Astrocyte (in vitro differentiated cells and primary cell): ENCODE results near the gene FMO5. TPM values are rescaled to one million over a fixed set of nuclear protein-coding genes. Genes with fewer than 3 reads are reported as not detected.
A peak's percentile ranks its signal among the peaks of the same experiment; 100 is the strongest.
"Not testable (repeated sequence)": the region's sequence is repeated elsewhere in the genome, so short reads cannot be mapped to it uniquely, and the experiment has no call there.

Source experiments
- DNase-seq: peaks from one replicate; pipeline ENCODE4 v3.0.0-alpha.2; 2010; ENCODE audit warnings: low read depth
- FAIRE-seq: peaks from 2 replicates; lab custom pipeline; 2011; peaks lifted over from hg19 to GRCh38; lab: Jason Lieb, UNC
- H2AFZ ChIP-seq: 2 replicates; pipeline ENCODE4 v1.6.0; 2012; ENCODE audit warnings: low read depth, low read length, inconsistent platforms
- H3K27ac ChIP-seq: 2 replicates; pipeline ENCODE4 v1.5.1; 2011; ENCODE audit warnings: low read depth, low read length, inconsistent platforms
- H3K27me3 ChIP-seq: 2 replicates; pipeline ENCODE4 v1.6.0; 2011; ENCODE audit warnings: low read length, inconsistent platforms; ENCODE audit not compliant: insufficient read depth
- H3K36me3 ChIP-seq: 2 replicates; pipeline ENCODE4 v1.5.1; 2011; ENCODE audit warnings: low read length, inconsistent platforms; ENCODE audit not compliant: insufficient read depth
- H3K4me1 ChIP-seq: 2 replicates; pipeline ENCODE4 v1.5.1; 2011; ENCODE audit warnings: low read length, inconsistent platforms; ENCODE audit not compliant: insufficient read depth
- H3K4me2 ChIP-seq: 2 replicates; pipeline ENCODE4 v1.6.0; 2012; ENCODE audit warnings: low read length, inconsistent platforms
- H3K4me3 ChIP-seq: 2 replicates; pipeline ENCODE4 v1.5.1; 2011; ENCODE audit warnings: low read depth, mild to moderate bottlenecking, low read length, inconsistent platforms; ENCODE audit not compliant: insufficient read depth
- H3K79me2 ChIP-seq: 2 replicates; pipeline ENCODE4 v1.6.0; 2012; ENCODE audit warnings: mild to moderate bottlenecking, low read length, inconsistent platforms; ENCODE audit not compliant: insufficient read depth
- H3K9ac ChIP-seq: 2 replicates; pipeline ENCODE4 v1.6.0; 2012; ENCODE audit warnings: mild to moderate bottlenecking, low read length, inconsistent platforms
- H3K9me3 ChIP-seq: 2 replicates; pipeline ENCODE4 v1.5.1; 2012; ENCODE audit warnings: low read depth, mild to moderate bottlenecking, low read length, inconsistent platforms; ENCODE audit not compliant: insufficient read depth
- H4K20me1 ChIP-seq: 2 replicates; pipeline ENCODE4 v1.6.0; 2012; ENCODE audit warnings: low read length, inconsistent platforms; ENCODE audit not compliant: insufficient read depth
- H3K27ac Mint-ChIP-seq: one replicate; pipeline ENCODE4 v1.8.0; 2021; ENCODE audit warnings: mild to moderate bottlenecking, mixed read lengths; ENCODE audit not compliant: unreplicated experiment
- H3K27me3 Mint-ChIP-seq: one replicate; pipeline ENCODE4 v1.8.0; 2021; ENCODE audit warnings: low read depth, mixed read lengths; ENCODE audit not compliant: unreplicated experiment
- H3K36me3 Mint-ChIP-seq: one replicate; pipeline ENCODE4 v1.8.0; 2021; ENCODE audit warnings: low read depth, mixed read lengths; ENCODE audit not compliant: unreplicated experiment
- H3K4me1 Mint-ChIP-seq: one replicate; pipeline ENCODE4 v1.8.0; 2021; ENCODE audit warnings: low read depth, mixed read lengths; ENCODE audit not compliant: unreplicated experiment
- H3K4me3 Mint-ChIP-seq: one replicate; pipeline ENCODE4 v1.8.0; 2021; ENCODE audit warnings: mild to moderate bottlenecking, moderate library complexity, mixed read lengths; ENCODE audit not compliant: unreplicated experiment
- H3K9me3 Mint-ChIP-seq: one replicate; pipeline ENCODE4 v1.8.0; 2021; ENCODE audit warnings: mild to moderate bottlenecking, mixed read lengths; ENCODE audit not compliant: unreplicated experiment
- CTCF ChIP-seq: IDR thresholded peaks from 2 replicates; pipeline ENCODE4 v1.5.1; 2011; ENCODE audit warnings: low read depth, mild to moderate bottlenecking, inconsistent platforms, low read length, moderate library complexity; ENCODE audit not compliant: insufficient read depth
- EZH2 ChIP-seq: IDR thresholded peaks from 2 replicates; pipeline ENCODE4 v1.6.1; 2012; ENCODE audit warnings: mild to moderate bottlenecking, low read length, inconsistent platforms; ENCODE audit not compliant: insufficient read depth
- total RNA-seq: library from RNA; stranded (reverse); gene quantifications from 2 replicates; pipeline ENCODE4 v1.2.1, GENCODE V29; 2021

FMO5 gene
- total RNA-seq, 1 donor from 2014 or later: 1.0 TPM

- H3K9ac ChIP-seq: peak within 1 kb of the TSS; percentile 97
- peaks cover 31% of the 10 kb centered on the region for H4K20me1 ChIP-seq
- DNase-seq (peak; percentile 89), FAIRE-seq (no peak)
- peaks cover 11% of the 10 kb centered on the region for H3K4me1 ChIP-seq
- H2AFZ ChIP-seq: peak within 1 kb of the TSS; percentile 95
- no peaks in the 10 kb centered on the region for H3K36me3 ChIP-seq
- TF ChIP-seq CTCF: peak; percentile 66
- no peak for TF ChIP-seq EZH2
- peak within 1 kb of the TSS; percentile 94 for H3K27ac ChIP-seq
- peaks cover 44% of the 10 kb centered on the region for H3K79me2 ChIP-seq
- peak within 1 kb of the TSS; percentile 94 for H3K4me2 ChIP-seq
- H3K9me3 ChIP-seq: no peaks in the 10 kb centered on the region
- Mint-ChIP-seq H3K27me3 (no peaks in the 10 kb centered on the region), H3K4me3 (peak within 1 kb of the TSS; percentile 96), H3K4me1 (peaks cover 14% of the 10 kb centered on the region), H3K9me3 (no peaks in the 10 kb centered on the region), H3K36me3 (no peaks in the 10 kb centered on the region), H3K27ac (peak within 1 kb of the TSS; percentile 76)
- no peaks in the 10 kb centered on the region for H3K27me3 ChIP-seq
- peak within 1 kb of the TSS; percentile 82 for H3K4me3 ChIP-seq
These were observed 17.5 kb upstream of the FMO5 start, which contains the start of gene CHD1L for GRCh38 chr1:147242449-147243227. Gene CHD1L (plus strand): TSS chr1:147242684. CDS start chr1:147242704, 20 bp downstream.

- Histone ChIP-seq H3K79me2 (peaks cover 37% of the 10 kb centered on the region), H3K4me2 (peak overlapping the region; percentile 94), H3K9ac (peak overlapping the region; percentile 97), H2AFZ (peak overlapping the region; percentile 95), H3K27ac (peak overlapping the region; percentile 94), H3K36me3 (no peaks in the 10 kb centered on the region), H3K27me3 (no peaks in the 10 kb centered on the region), H3K4me3 (peak overlapping the region; percentile 82), H4K20me1 (peaks cover 24% of the 10 kb centered on the region), H3K4me1 (peaks cover 11% of the 10 kb centered on the region), H3K9me3 (no peaks in the 10 kb centered on the region)
- H3K9me3 Mint-ChIP-seq: no peaks in the 10 kb centered on the region
- H3K27me3 Mint-ChIP-seq: no peaks in the 10 kb centered on the region
- TF ChIP-seq CTCF (no peak), EZH2 (no peak)
- peak overlapping the region; percentile 84 for H3K4me3 Mint-ChIP-seq
- H3K27ac Mint-ChIP-seq: peak overlapping the region; percentile 35
- DNase-seq (no peak), FAIRE-seq (no peak)
- peaks cover 8% of the 10 kb centered on the region for H3K4me1 Mint-ChIP-seq
- H3K36me3 Mint-ChIP-seq: no peaks in the 10 kb centered on the region
These were observed 16.9 kb upstream of the FMO5 start for GRCh38 chr1:147241934-147242448.

GRCh38 chr1:147240131-147240721, 15.1 kb upstream of the FMO5 start:
- not testable (repeated sequence) for H3K4me1 Mint-ChIP-seq, H3K27me3 Mint-ChIP-seq, FAIRE-seq, H3K4me3 Mint-ChIP-seq, H3K9me3 ChIP-seq, DNase-seq, H3K27ac Mint-ChIP-seq, H3K4me2 ChIP-seq, H3K4me3 ChIP-seq, H3K27me3 ChIP-seq, H3K9me3 Mint-ChIP-seq, H3K36me3 ChIP-seq, H3K9ac ChIP-seq, H3K27ac ChIP-seq, H2AFZ ChIP-seq, H3K36me3 Mint-ChIP-seq
- Histone ChIP-seq H3K79me2 (peaks cover 20% of the 10 kb centered on the region), H3K4me1 (peaks cover 11% of the 10 kb centered on the region), H4K20me1 (peaks cover 16% of the 10 kb centered on the region)
